Neural progenitor cell (in vitro differentiated cells): Measurements from ENCODE around the gene SKOR1. TPM values are rescaled to one million over a fixed set of nuclear protein-coding genes. Genes with fewer than 3 reads are reported as not detected.
A peak's percentile ranks its signal among the peaks of the same experiment; 100 is the strongest.

Source experiments
- DNase-seq: peaks from one replicate; pipeline ENCODE4 v3.0.0-alpha.2; 2016; ENCODE audit warnings: low spot score
- H2AFZ ChIP-seq: fragments of 200-600 bp; sonication (generic); replicated peaks from 2 replicates; pipeline ENCODE4 v1.6.1; 2016; ENCODE audit warnings: antibody characterized with exemption
- H3F3A ChIP-seq: fragments of 200-600 bp; sonication (generic); 2 replicates; pipeline ENCODE4 v1.6.1; 2016; ENCODE audit warnings: antibody characterized with exemption, low read depth
- H3K27ac ChIP-seq: fragments of 200-600 bp; sonication (generic); 2 replicates; pipeline ENCODE4 v1.5.1; 2016; ENCODE audit warnings: mild to moderate bottlenecking
- H3K27me3 ChIP-seq: fragments of 200-600 bp; sonication (generic); 2 replicates; pipeline ENCODE4 v1.6.1; 2016; ENCODE audit warnings: mild to moderate bottlenecking, moderate library complexity
- H3K36me3 ChIP-seq: fragments of 200-600 bp; sonication (generic); 2 replicates; pipeline ENCODE4 v1.5.1; 2016
- H3K4me1 ChIP-seq: fragments of 200-600 bp; sonication (generic); 2 replicates; pipeline ENCODE4 v1.6.1; 2016; ENCODE audit warnings: mixed run types
- H3K4me2 ChIP-seq: fragments of 200-600 bp; sonication (generic); 2 replicates; pipeline ENCODE4 v1.6.1; 2016
- H3K4me3 ChIP-seq: fragments of 200-600 bp; sonication (generic); 2 replicates; pipeline ENCODE4 v1.5.1; 2016
- H3K79me2 ChIP-seq: fragments of 200-600 bp; sonication (generic); 2 replicates; pipeline ENCODE4 v1.6.1; 2016; ENCODE audit warnings: low read depth
- H3K9ac ChIP-seq: fragments of 200-600 bp; sonication (generic); 2 replicates; pipeline ENCODE4 v1.6.1; 2016
- H3K9me3 ChIP-seq: fragments of 200-600 bp; sonication (generic); 2 replicates; pipeline ENCODE4 v1.5.1; 2016; ENCODE audit warnings: low read depth
- H4K20me1 ChIP-seq: fragments of 200-600 bp; sonication (generic); 2 replicates; pipeline ENCODE4 v1.6.1; 2016; ENCODE audit warnings: low read depth
- H3K27ac Mint-ChIP-seq: 3 replicates; pipeline ENCODE4 v1.8.0; 2021; ENCODE audit warnings: mixed read lengths
- H3K27me3 Mint-ChIP-seq: 2 replicates; pipeline ENCODE4 v1.8.0; 2022; ENCODE audit warnings: low read depth, mild to moderate bottlenecking, inconsistent platforms, moderate library complexity, mixed read lengths; ENCODE audit not compliant: insufficient read depth
- H3K36me3 Mint-ChIP-seq: 3 replicates; pipeline ENCODE4 v1.8.0; 2021; ENCODE audit warnings: mixed read lengths
- H3K4me1 Mint-ChIP-seq: 3 replicates; pipeline ENCODE4 v1.8.0; 2021; ENCODE audit warnings: mixed read lengths
- H3K4me3 Mint-ChIP-seq: 3 replicates; pipeline ENCODE4 v1.8.0; 2021; ENCODE audit warnings: mild to moderate bottlenecking, moderate library complexity, mixed read lengths
- H3K9me3 Mint-ChIP-seq: 3 replicates; pipeline ENCODE4 v1.8.0; 2020; ENCODE audit warnings: mixed read lengths
- EZH2 ChIP-seq: fragments of 200-600 bp; sonication (generic); IDR thresholded peaks from 2 replicates; pipeline ENCODE4 v1.6.1; 2017; ENCODE audit warnings: antibody characterized with exemption, mild to moderate bottlenecking, moderate library complexity
- EZH2phosphoT487 ChIP-seq: fragments of 200-600 bp; sonication (generic); IDR thresholded peaks from 2 replicates; pipeline ENCODE4 v1.6.1; 2017; ENCODE audit warnings: antibody characterized with exemption
- total RNA-seq: library from RNA; depleted of rRNA; stranded (reverse); fragments of >200 nt; gene quantifications from 2 replicates; pipeline ENCODE4 v1.2.3, GENCODE V29; 2015; ENCODE audit warnings: low replicate concordance
- TF ChIP-seq, protein P1 (sequence below): fragments of 200-600 bp; sonication (generic); IDR thresholded peaks from 2 replicates; pipeline ENCODE4 v1.5.1; 2017; ENCODE audit warnings: antibody characterized with exemption, mild to moderate bottlenecking

SKOR1 gene
- total RNA-seq, 1 donor from 2014 or later: 0.51 TPM

DNA sequence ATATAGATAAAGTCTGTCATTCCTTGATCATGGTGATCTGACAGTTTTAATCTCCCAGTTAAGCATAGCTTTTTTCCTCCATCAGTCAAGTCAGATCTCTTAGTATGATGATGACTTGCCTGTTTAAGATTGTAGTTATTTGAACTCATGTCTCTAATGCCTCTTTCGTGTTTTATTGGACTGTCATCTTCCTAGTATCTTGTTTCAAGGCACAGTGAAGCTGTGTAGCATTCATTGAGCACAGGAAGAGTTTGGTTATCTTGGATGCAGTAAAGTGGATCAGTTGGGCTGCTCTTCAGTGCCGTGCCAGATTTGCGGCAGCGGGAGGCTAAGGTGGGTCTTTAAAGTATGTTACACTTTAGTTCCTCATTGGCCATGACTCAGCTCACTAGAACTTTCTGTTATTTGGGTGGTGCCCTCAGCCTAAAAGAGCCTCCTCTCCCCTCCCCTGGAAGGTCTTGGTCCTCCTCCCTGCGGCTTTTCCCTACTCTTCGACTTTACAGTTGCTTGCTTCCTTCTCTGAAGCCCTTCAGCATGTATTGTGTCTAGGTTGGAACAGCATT is 45.7 kb upstream of the SKOR1 start:
- Histone ChIP-seq H3K27me3 (no peaks in the 10 kb centered on the region), H2AFZ (no peak overlapping the region), H3K4me3 (no peak overlapping the region), H3K27ac (peak overlapping the region; percentile 51), H3K36me3 (no peaks in the 10 kb centered on the region), H3K9me3 (no peaks in the 10 kb centered on the region), H3K4me2 (peak overlapping the region; percentile 33), H3K79me2 (no peaks in the 10 kb centered on the region), H3F3A (peaks cover 50% of the 10 kb centered on the region), H4K20me1 (no peaks in the 10 kb centered on the region), H3K4me1 (peaks cover 86% of the 10 kb centered on the region), H3K9ac (no peak overlapping the region)
- DNase-seq: no peak
- no peak for TF ChIP-seq EZH2
- H3K9me3 Mint-ChIP-seq: no peaks in the 10 kb centered on the region
- no peak overlapping the region for H3K4me3 Mint-ChIP-seq
- H3K27ac Mint-ChIP-seq: peak overlapping the region; percentile 48
- peaks cover 77% of the 10 kb centered on the region for H3K4me1 Mint-ChIP-seq
- no peaks in the 10 kb centered on the region for H3K36me3 Mint-ChIP-seq
- peaks cover 8% of the 10 kb centered on the region for H3K27me3 Mint-ChIP-seq

DNA sequence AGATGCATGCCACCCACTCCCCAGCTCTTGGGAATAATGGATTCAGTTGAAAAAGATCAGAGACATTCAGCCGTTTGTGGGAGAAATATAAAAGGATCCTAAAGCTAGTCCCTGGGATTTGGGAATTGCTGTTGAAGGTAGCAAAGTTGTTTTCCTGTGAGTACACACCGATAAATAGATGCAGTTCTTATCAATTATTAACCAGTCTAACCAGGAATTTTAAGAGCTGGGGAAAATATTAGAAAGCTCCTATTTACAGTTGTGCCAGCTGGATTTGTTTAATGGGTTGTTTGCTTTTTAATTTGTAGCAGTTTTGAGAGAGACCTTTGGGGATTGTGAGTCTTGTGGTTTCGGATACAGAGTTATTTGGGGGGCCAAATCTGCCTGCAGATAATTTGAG is 44.2 kb upstream of the SKOR1 start:
- no peaks in the 10 kb centered on the region for H4K20me1 ChIP-seq
- TF ChIP-seq, protein P1, sequence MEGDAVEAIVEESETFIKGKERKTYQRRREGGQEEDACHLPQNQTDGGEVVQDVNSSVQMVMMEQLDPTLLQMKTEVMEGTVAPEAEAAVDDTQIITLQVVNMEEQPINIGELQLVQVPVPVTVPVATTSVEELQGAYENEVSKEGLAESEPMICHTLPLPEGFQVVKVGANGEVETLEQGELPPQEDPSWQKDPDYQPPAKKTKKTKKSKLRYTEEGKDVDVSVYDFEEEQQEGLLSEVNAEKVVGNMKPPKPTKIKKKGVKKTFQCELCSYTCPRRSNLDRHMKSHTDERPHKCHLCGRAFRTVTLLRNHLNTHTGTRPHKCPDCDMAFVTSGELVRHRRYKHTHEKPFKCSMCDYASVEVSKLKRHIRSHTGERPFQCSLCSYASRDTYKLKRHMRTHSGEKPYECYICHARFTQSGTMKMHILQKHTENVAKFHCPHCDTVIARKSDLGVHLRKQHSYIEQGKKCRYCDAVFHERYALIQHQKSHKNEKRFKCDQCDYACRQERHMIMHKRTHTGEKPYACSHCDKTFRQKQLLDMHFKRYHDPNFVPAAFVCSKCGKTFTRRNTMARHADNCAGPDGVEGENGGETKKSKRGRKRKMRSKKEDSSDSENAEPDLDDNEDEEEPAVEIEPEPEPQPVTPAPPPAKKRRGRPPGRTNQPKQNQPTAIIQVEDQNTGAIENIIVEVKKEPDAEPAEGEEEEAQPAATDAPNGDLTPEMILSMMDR: no peak
- TF ChIP-seq EZH2phosphoT487: no peak
- TF ChIP-seq EZH2: no peak
- peak overlapping the region; percentile 97 for H3K27ac ChIP-seq
- DNase-seq: no peak
- H3K36me3 ChIP-seq: no peaks in the 10 kb centered on the region
- H2AFZ ChIP-seq: no peak overlapping the region
- no peak overlapping the region for H3K9ac ChIP-seq
- Mint-ChIP-seq H3K36me3 (no peaks in the 10 kb centered on the region), H3K27me3 (peaks cover 7% of the 10 kb centered on the region), H3K9me3 (no peaks in the 10 kb centered on the region), H3K27ac (peak overlapping the region; percentile 68), H3K4me1 (peaks cover 73% of the 10 kb centered on the region), H3K4me3 (no peak overlapping the region)
- no peaks in the 10 kb centered on the region for H3K79me2 ChIP-seq
- peaks cover 50% of the 10 kb centered on the region for H3F3A ChIP-seq
- no peak overlapping the region for H3K4me3 ChIP-seq
- peaks cover 88% of the 10 kb centered on the region for H3K4me1 ChIP-seq
- H3K4me2 ChIP-seq: peak overlapping the region; percentile 52
- H3K27me3 ChIP-seq: no peaks in the 10 kb centered on the region
- no peaks in the 10 kb centered on the region for H3K9me3 ChIP-seq

DNA sequence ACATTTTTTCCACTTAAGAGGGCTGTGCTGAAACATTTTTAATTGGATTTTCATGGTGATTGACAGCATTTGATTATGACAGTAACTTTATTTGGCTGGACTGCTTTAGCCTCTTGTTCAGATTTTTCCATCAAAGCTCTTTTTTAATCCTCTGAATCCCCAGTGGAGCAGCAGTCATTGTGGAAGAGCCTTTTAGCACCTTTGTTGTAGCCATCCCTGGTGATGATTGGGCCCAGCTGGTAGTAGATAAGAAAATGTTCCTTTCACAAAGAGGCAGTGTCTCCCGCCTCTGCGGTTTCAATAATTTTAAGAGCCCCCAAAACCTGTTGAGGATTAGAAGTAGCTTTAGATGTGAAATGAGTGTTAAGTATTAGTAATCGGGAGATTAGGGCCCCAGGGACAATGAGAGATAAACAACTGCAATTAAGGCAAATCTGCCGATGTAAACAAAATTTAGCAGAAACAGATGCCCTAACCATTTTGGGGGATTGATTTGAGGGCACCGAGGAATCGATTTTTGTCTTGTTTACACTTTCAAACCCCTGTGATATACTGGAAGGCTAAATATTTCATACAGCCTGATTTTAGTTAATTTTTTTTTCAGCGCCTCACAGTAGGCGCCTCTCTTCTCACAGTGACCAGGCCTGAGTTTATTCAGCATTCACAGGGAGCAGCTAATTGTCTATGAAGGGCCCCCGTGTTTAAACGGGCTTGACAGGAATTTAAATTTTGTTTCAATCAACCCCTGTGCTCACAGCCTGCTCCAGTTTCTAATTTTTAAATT is 43.2 kb upstream of the SKOR1 start:
- no peaks in the 10 kb centered on the region for H3K27me3 ChIP-seq
- H3K27ac ChIP-seq: peak overlapping the region; percentile 97

More for the DNA sequence above, 43.2 kb upstream of the SKOR1 start:
- peak overlapping the region; percentile 39 for H3K4me3 Mint-ChIP-seq
- H3K36me3 Mint-ChIP-seq: no peaks in the 10 kb centered on the region
- Histone ChIP-seq H4K20me1 (no peaks in the 10 kb centered on the region), H3K9me3 (no peaks in the 10 kb centered on the region), H3K36me3 (no peaks in the 10 kb centered on the region), H3F3A (peaks cover 50% of the 10 kb centered on the region), H3K4me1 (peaks cover 84% of the 10 kb centered on the region), H3K79me2 (no peaks in the 10 kb centered on the region), H2AFZ (no peak overlapping the region), H3K9ac (no peak overlapping the region), H3K4me2 (peak overlapping the region; percentile 52), H3K4me3 (peak overlapping the region; percentile 18)
- peak; percentile 76 for DNase-seq
- no peaks in the 10 kb centered on the region for H3K9me3 Mint-ChIP-seq
- H3K4me1 Mint-ChIP-seq: peaks cover 68% of the 10 kb centered on the region
- no peak overlapping the region for H3K27ac Mint-ChIP-seq
- peaks cover 9% of the 10 kb centered on the region for H3K27me3 Mint-ChIP-seq
- TF ChIP-seq EZH2phosphoT487 (no peak), EZH2 (no peak)
- TF ChIP-seq, protein P1: no peak
